RWPE2 (cell line): ENCODE results near the gene C1QTNF6.

Experiments used
- ATAC-seq: fragments of 200-7000 bp; cut with Tn5 transposase; 3 replicates; pipeline ENCODE4 v1.9.1; 2021; ENCODE audit warnings: low read depth
- DNase-seq: peaks from one replicate; pipeline ENCODE4 v3.0.0-alpha.2; 2020; ENCODE audit warnings: low spot score
- H3K27ac ChIP-seq: fragments of 450-650 bp; 2 replicates; pipeline ENCODE4 v1.5.1; 2017; ENCODE audit warnings: mild to moderate bottlenecking; ENCODE audit not compliant: poor library complexity, severe bottlenecking
- H3K27me3 ChIP-seq: fragments of 250-450 bp; sonication (Bioruptor Pico); 2 replicates; pipeline ENCODE4 v1.5.1; 2021; ENCODE audit warnings: mild to moderate bottlenecking, moderate library complexity; ENCODE audit not compliant: insufficient read depth, poor library complexity, severe bottlenecking
- H3K36me3 ChIP-seq: fragments of 250-450 bp; sonication (Bioruptor Pico); 2 replicates; pipeline ENCODE4 v1.5.1; 2020; ENCODE audit warnings: low read depth, mild to moderate bottlenecking, moderate library complexity
- H3K4me1 ChIP-seq: fragments of 250-450 bp; sonication (Bioruptor Pico); 2 replicates; pipeline ENCODE4 v1.5.1; 2021; ENCODE audit warnings: mild to moderate bottlenecking, moderate library complexity; ENCODE audit not compliant: insufficient read depth, poor library complexity, severe bottlenecking
- H3K4me3 ChIP-seq: fragments of 250-450 bp; sonication (Bioruptor Pico); 2 replicates; pipeline ENCODE4 v1.5.1; 2021; ENCODE audit warnings: mild to moderate bottlenecking, moderate library complexity; ENCODE audit not compliant: severe bottlenecking
- H3K9me3 ChIP-seq: fragments of 250-450 bp; sonication (Bioruptor Pico); 2 replicates; pipeline ENCODE4 v1.5.1; 2021; ENCODE audit warnings: mild to moderate bottlenecking, moderate library complexity; ENCODE audit not compliant: severe bottlenecking
- CTCF ChIP-seq: fragments of 450-650 bp; IDR thresholded peaks from one replicate; pipeline ENCODE4 v1.5.1; 2017; ENCODE audit warnings: mild to moderate bottlenecking, moderate library complexity; ENCODE audit not compliant: poor library complexity, severe bottlenecking

Gene C1QTNF6

GRCh38 chr22:37221424-37222333 is 33.6 kb upstream of the C1QTNF6 start:
- TF ChIP-seq CTCF: no peak
- ATAC-seq (no peak), DNase-seq (no peak)
- H3K27ac ChIP-seq: no peak overlapping the region
- H3K27me3 ChIP-seq: no peaks in the 10 kb centered on the region
- no peaks in the 10 kb centered on the region for H3K4me1 ChIP-seq
- H3K9me3 ChIP-seq: no peaks in the 10 kb centered on the region
- peaks cover 13% of the 10 kb centered on the region for H3K36me3 ChIP-seq
- no peak overlapping the region for H3K4me3 ChIP-seq

GRCh38 chr22:37220543-37220981 is 32.5 kb upstream of the C1QTNF6 start:
- Histone ChIP-seq H3K27ac (no peak overlapping the region), H3K9me3 (no peaks in the 10 kb centered on the region), H3K4me3 (no peak overlapping the region), H3K27me3 (no peaks in the 10 kb centered on the region), H3K36me3 (peaks cover 10% of the 10 kb centered on the region; the same call in 1 of the 2 replicates), H3K4me1 (no peaks in the 10 kb centered on the region)
- DNase-seq (no peak), ATAC-seq (no peak)
- no peak for TF ChIP-seq CTCF

GRCh38 chr22:37219533-37219932 is 31.5 kb upstream of the C1QTNF6 start:
- H3K4me1 ChIP-seq: no peaks in the 10 kb centered on the region
- TF ChIP-seq CTCF: no peak
- H3K9me3 ChIP-seq: no peaks in the 10 kb centered on the region
- DNase-seq (no peak), ATAC-seq (no peak)
- no peak overlapping the region for H3K4me3 ChIP-seq
- no peak overlapping the region for H3K27ac ChIP-seq
- H3K27me3 ChIP-seq: no peaks in the 10 kb centered on the region
- H3K36me3 ChIP-seq: peaks cover 2% of the 10 kb centered on the region; the same call in 1 of the 2 replicates

GRCh38 chr22:37218771-37219411 is 30.8 kb upstream of the C1QTNF6 start:
- no peak overlapping the region for H3K27ac ChIP-seq
- no peaks in the 10 kb centered on the region for H3K4me1 ChIP-seq
- H3K36me3 ChIP-seq: no peaks in the 10 kb centered on the region
- DNase-seq (no peak), ATAC-seq (no peak; the same call in 2 of the 3 replicates)
- H3K4me3 ChIP-seq: no peak overlapping the region
- H3K9me3 ChIP-seq: no peaks in the 10 kb centered on the region
- no peak for TF ChIP-seq CTCF
- H3K27me3 ChIP-seq: no peaks in the 10 kb centered on the region
